ENCODE results near the gene NOP58. TPM values are rescaled to one million over a fixed set of nuclear protein-coding genes. Genes with fewer than 3 reads are reported as not detected.

Gene NOP58
- total and polyA plus RNA-seq, 2 of the 4 experiments (the other 2 are of a cell fraction), result 45.3 to 54.0 TPM

- no peak overlapping the region for H2AK5ac ChIP-seq (ENCODE audit: low read depth, low read length)
- no peak overlapping the region for H3K23ac ChIP-seq (ENCODE audit: low read depth, low read length)
- no peaks in the 10 kb centered on the region for H3K27me3 ChIP-seq (ENCODE audit: control insufficient read depth, insufficient read depth, low read length)
- H3K79me1 ChIP-seq (ENCODE audit: low read depth in 1 of 2, low read length in 2 of 2), result peaks cover 7 to 41% of the 10 kb centered on the region in 2 experiments
- no peak overlapping the region for H2AK9ac ChIP-seq (replicated peaks; ENCODE audit: low read depth, low read length, poor library complexity)
- no peaks in the 10 kb centered on the region; the same call in 1 of the 2 replicates for H4K20me1 ChIP-seq (ENCODE audit: insufficient read depth, low read length)
- H4K91ac ChIP-seq (ENCODE audit: insufficient read depth, low read depth, low read length), result no peak overlapping the region
- WGBS, 2 experiments (ENCODE audit: extremely low coverage in 2 of 2, insufficient read length in 1 of 2), result no CpG with 5 or more reads among the region's 1 CpG
- H3K4ac ChIP-seq (ENCODE audit: low read depth, low read length), result no peak overlapping the region
- intact Hi-C loops (cut with micrococcal nuclease) (loop anchor here (2.0 to 5.0 kb wide), 2 partner anchors 24 to 86 kb away; partner anchors contain the start of gene BMPR2), dilution Hi-C loops (cut with HindIII; ENCODE audit: low sequenced_read_pairs, unreplicated experiment) (no loop called here), in situ Hi-C loops (cut with MboI; ENCODE audit: low sequenced_read_pairs) (no loop called here)
- no peak overlapping the region for H3K9ac ChIP-seq (ENCODE audit: low read depth, low read length)
- H4K5ac ChIP-seq (ENCODE audit: low read depth, low read length), result no peak overlapping the region
- no peak overlapping the region for H2BK120ac ChIP-seq (ENCODE audit: low read depth, low read length)
- H3K18ac ChIP-seq (ENCODE audit: low read depth, low read length), result no peak overlapping the region
- H3K9me1 ChIP-seq (ENCODE audit: insufficient read depth, low read length), result no peaks in the 10 kb centered on the region; the same call in 1 of the 2 replicates
- ChIA-PET CTCF (no interaction called here), POLR2A (ENCODE audit: unreplicated experiment) (no interaction called here)
- H3K56ac ChIP-seq (ENCODE audit: extremely low read depth, insufficient read depth, low read length), result no peak overlapping the region
- DNase-seq (peak; percentile 64), ATAC-seq (ENCODE audit: low read depth) (no peak)
- H3K27ac ChIP-seq (ENCODE audit: insufficient read depth, low read length), result peak overlapping the region; percentile 42; the same call in 1 of the 2 replicates
- peaks cover 7% of the 10 kb centered on the region for H3K4me1 ChIP-seq (ENCODE audit: control insufficient read depth, insufficient read depth, low read length)
- H3K4me3 ChIP-seq (ENCODE audit: insufficient read depth, low read depth, low read length), result no peak overlapping the region
- H3K4me2 ChIP-seq (ENCODE audit: low read depth, low read length), result no peak overlapping the region
- H3K36me3 ChIP-seq (ENCODE audit: control insufficient read depth, insufficient read depth, low read length), result peaks cover 38% of the 10 kb centered on the region
- no peak overlapping the region for H2BK15ac ChIP-seq (ENCODE audit: low read depth, low read length)
- no peaks in the 10 kb centered on the region for H3K9me3 ChIP-seq (ENCODE audit: control insufficient read depth, insufficient read depth, low read length)
- H3K14ac ChIP-seq (replicated peaks; ENCODE audit: low read depth, low read length), result no peak overlapping the region
- no peak overlapping the region for H2BK20ac ChIP-seq (ENCODE audit: low read depth, low read length)
- no peak for TF ChIP-seq BHLHE40 (IDR thresholded peaks at IDR 0.05; ENCODE audit: low read depth, low read length)
- no peak for TF ChIP-seq MAZ (IDR thresholded peaks at IDR 0.05; ENCODE audit: borderline replicate concordance, low read depth, low read length)
- no peak for TF ChIP-seq FOS (IDR thresholded peaks at IDR 0.05; ENCODE audit: low read depth, low read length)
- TF ChIP-seq NFE2L2 (IDR thresholded peaks at IDR 0.05; ENCODE audit: low read depth, low read length), result no peak
- no peak for TF ChIP-seq SMC3 (IDR thresholded peaks at IDR 0.05; ENCODE audit: low read depth, low read length)
- no peak for TF ChIP-seq USF2 (IDR thresholded peaks at IDR 0.05; ENCODE audit: low read depth, low read length)
- no peak for TF ChIP-seq CTCF (conservative IDR thresholded peaks at IDR 0.05; ENCODE audit: low read depth, low read length)
- no peak for TF ChIP-seq RCOR1 (IDR thresholded peaks at IDR 0.05; ENCODE audit: insufficient replicate concordance, low read length)
- no peak for TF ChIP-seq POLR2A (IDR thresholded peaks at IDR 0.05; ENCODE audit: low read depth, low read length)
- no peak for TF ChIP-seq CEBPB (IDR thresholded peaks at IDR 0.05; ENCODE audit: low read depth, low read length)
- no peak for TF ChIP-seq RAD21 (IDR thresholded peaks at IDR 0.05; ENCODE audit: low read length)
- TF ChIP-seq ELK1 (IDR thresholded peaks at IDR 0.05; ENCODE audit: borderline replicate concordance, low read depth, low read length), result no peak
- no peak for TF ChIP-seq MXI1 (IDR thresholded peaks at IDR 0.05; ENCODE audit: borderline replicate concordance, low read depth, low read length)
- no peak overlapping the region; a peak in 1 of 4 replicates for H4K8ac ChIP-seq (ENCODE audit: low read depth in 2 of 2, low read length in 2 of 2)
- H2BK5ac ChIP-seq (ENCODE audit: low read depth, low read length, poor library complexity, severe bottlenecking), result peak overlapping the region; percentile 85
- BruUV-seq (replicated peaks), result no TSS peak
- H2AFZ ChIP-seq (replicated peaks; ENCODE audit: low read length, poor library complexity), result no peak overlapping the region
Measured at GRCh38 chr2:202290970-202291369, 25.4 kb downstream of the NOP58 start.

Measured in IMR-90 (cell line).